Glutamatergic neuron (in vitro differentiated cells): Measurements from ENCODE around the gene ZC3H12C. TPM values are rescaled to one million over a fixed set of nuclear protein-coding genes. Genes with fewer than 3 reads are reported as not detected.

Experiments
- DNase-seq: peaks from one replicate; pipeline ENCODE4 v3.0.0; 2022
- H3K27ac Mint-ChIP-seq: one replicate; pipeline ENCODE4 v1.8.0; 2020; ENCODE audit warnings: mild to moderate bottlenecking, mixed read lengths, inconsistent platforms; ENCODE audit not compliant: unreplicated experiment
- H3K27me3 Mint-ChIP-seq: one replicate; pipeline ENCODE4 v1.8.0; 2020; ENCODE audit warnings: mild to moderate bottlenecking, moderate library complexity, mixed read lengths, inconsistent platforms; ENCODE audit not compliant: unreplicated experiment
- H3K36me3 Mint-ChIP-seq: one replicate; pipeline ENCODE4 v1.8.0; 2020; ENCODE audit warnings: mild to moderate bottlenecking, mixed read lengths, inconsistent platforms; ENCODE audit not compliant: unreplicated experiment
- H3K4me1 Mint-ChIP-seq: one replicate; pipeline ENCODE4 v1.8.0; 2020; ENCODE audit warnings: mild to moderate bottlenecking, low read depth, mixed read lengths, inconsistent platforms; ENCODE audit not compliant: unreplicated experiment
- H3K4me3 Mint-ChIP-seq: one replicate; pipeline ENCODE4 v1.8.0; 2020; ENCODE audit warnings: mild to moderate bottlenecking, mixed read lengths, inconsistent platforms; ENCODE audit not compliant: unreplicated experiment
- H3K9me3 Mint-ChIP-seq: one replicate; pipeline ENCODE4 v1.8.0; 2020; ENCODE audit warnings: mild to moderate bottlenecking, moderate library complexity, mixed read lengths, inconsistent platforms; ENCODE audit not compliant: unreplicated experiment
- CTCF ChIP-seq: fragments of 200-600 bp; sonication (generic); IDR thresholded peaks from one replicate; pipeline ENCODE4 v1.5.0; 2021; ENCODE audit not compliant: partially characterized antibody, unreplicated experiment
- total RNA-seq: library from RNA; stranded (reverse); fragmentation: NEBNext Ultra II Directional; extraction: Animal tissue kit (Norgen Biotek cat#: 25700); gene quantifications from one replicate; pipeline ENCODE4 v1.2.1, GENCODE V29; 2021; ENCODE audit not compliant: unreplicated experiment

Gene ZC3H12C
- total RNA-seq, 1 donor from 2014 or later: 60.6 TPM

DNA sequence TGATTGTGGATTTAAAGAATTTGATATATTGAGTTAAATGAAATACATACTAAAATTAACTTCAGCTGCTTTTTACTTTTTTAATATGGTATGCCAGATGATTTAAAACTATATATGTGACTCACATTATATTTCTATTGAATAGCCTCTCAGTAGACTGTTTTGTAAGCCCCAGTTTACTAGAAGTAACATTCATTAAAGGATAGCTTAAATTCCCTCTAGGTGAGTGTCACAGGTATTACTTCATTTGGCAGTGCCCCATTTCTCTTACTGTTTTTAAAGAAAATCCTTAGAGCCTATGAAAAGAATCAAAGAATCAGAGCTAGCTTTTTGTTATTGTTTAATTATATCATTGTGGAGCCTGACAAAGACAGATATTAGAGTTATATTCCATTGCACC lies 48.6 kb downstream of the ZC3H12C start:
- H3K27me3 Mint-ChIP-seq: peaks cover 2% of the 10 kb centered on the region
- DNase-seq: no peak
- H3K9me3 Mint-ChIP-seq: no peaks in the 10 kb centered on the region
- no peak overlapping the region for H3K27ac Mint-ChIP-seq
- H3K36me3 Mint-ChIP-seq: no peaks in the 10 kb centered on the region
- peaks cover 45% of the 10 kb centered on the region for H3K4me1 Mint-ChIP-seq
- peak overlapping the region; percentile 88 for H3K4me3 Mint-ChIP-seq
- TF ChIP-seq CTCF: no peak

DNA sequence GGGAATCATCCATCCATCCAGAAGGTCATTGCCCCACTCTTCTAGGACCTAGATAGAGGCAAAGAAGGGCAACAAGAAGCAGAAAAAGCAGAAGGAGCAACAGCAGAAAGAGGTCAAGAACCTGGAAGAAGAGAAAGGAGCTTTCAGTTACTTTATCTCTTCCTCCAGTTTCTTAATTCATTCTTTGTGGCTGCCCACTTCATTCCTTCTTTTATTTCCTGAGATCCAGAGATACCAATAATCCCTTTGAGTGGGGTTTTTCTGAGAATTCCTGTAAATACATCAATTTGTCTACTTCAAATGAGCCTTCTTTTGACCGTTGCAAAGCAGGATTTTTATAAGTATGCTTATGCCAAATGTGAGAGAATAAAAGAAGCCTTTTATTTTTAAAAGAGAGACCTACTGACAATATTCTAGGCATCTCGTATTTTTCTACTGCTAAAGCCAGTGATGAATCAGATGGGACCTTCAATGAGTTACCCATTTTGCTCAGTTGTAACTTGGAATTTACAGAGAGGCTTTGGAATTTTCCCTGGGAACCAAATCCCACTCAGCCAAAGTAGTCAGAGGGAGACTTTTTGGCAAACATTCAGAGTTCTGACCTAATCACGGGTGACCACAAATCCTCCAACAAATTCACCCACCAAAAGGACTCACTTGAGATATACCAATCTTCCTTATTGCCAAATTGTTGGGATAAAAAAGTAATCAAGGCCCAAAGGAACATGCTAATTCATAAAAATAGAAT lies 54.9 kb downstream of the ZC3H12C start:
- H3K9me3 Mint-ChIP-seq: no peaks in the 10 kb centered on the region
- no peak overlapping the region for H3K27ac Mint-ChIP-seq
- H3K27me3 Mint-ChIP-seq: peaks cover 4% of the 10 kb centered on the region
- no peak for TF ChIP-seq CTCF
- no peaks in the 10 kb centered on the region for H3K36me3 Mint-ChIP-seq
- DNase-seq: no peak
- peaks cover 54% of the 10 kb centered on the region for H3K4me1 Mint-ChIP-seq
- H3K4me3 Mint-ChIP-seq: peak overlapping the region; percentile 12

DNA sequence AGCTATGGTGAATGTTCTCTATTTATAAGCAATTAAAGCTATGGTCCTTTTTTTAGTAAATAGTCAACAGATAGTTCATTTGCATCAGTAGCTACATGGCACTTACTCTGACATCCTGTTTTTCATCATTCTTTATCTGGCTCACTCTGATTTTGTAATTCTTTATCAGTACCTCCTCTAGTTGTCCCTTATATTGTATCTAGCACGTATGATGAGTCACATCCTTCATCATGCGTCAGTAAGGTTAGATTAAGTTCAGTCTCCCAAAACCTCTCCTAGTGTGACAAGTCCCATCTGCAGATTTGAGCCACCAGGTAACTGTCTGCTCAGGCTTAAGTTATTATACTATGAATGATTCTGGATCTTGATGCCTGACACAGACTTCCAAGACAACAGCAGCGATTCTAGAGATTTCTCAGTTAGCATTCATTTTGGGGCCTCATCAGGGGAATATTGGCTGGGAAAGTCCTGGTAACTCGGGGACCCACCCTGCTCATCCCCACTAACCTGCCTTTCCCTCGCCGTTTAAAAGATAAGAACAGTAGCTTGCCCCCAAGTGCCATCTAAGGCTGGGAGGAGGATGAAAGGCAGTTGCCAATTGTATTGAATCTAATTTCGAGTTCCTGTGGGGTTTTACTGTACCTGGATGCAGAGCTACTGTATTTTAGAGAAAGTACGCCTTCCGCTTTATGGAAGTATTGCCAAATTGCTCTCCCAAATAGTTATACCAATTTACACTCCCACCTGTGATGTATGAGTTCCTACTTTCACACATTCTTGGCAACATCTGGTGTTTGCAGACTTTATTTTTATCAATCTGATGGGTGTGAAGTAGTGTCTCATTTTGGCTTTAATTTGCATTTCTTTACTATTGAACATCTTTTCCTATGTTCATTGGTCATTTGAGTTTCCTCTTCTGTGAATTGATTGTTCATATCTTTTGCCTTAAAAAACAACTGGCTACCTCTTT lies 55.9 kb downstream of the ZC3H12C start:
- Mint-ChIP-seq H3K27ac (peak overlapping the region; percentile 5), H3K27me3 (peaks cover 4% of the 10 kb centered on the region), H3K9me3 (no peaks in the 10 kb centered on the region), H3K36me3 (no peaks in the 10 kb centered on the region), H3K4me3 (peak overlapping the region; percentile 58), H3K4me1 (peaks cover 54% of the 10 kb centered on the region)
- DNase-seq: no peak
- TF ChIP-seq CTCF: no peak

DNA sequence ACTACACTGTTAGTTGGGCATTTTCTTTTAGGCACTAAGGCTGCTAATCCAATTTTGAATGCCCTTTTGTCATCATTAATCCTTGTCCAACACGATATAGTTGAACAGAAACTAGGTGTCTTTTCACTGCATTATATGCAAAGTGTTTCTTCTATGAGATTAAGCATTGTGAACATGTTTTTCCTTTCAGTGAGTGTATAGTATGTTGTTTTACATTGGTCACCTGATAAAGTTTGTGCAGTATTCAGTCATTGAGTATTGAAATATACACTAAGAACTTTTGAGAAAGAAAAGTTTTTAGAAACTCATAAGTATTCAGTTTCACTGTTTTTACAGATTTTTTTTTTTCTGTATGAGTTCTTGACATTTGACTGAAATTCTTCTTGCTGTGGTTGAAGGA lies 59.0 kb downstream of the ZC3H12C start:
- Mint-ChIP-seq H3K9me3 (no peaks in the 10 kb centered on the region), H3K36me3 (no peaks in the 10 kb centered on the region), H3K4me3 (no peak overlapping the region), H3K4me1 (peaks cover 32% of the 10 kb centered on the region), H3K27me3 (no peaks in the 10 kb centered on the region), H3K27ac (no peak overlapping the region)
- no peak for DNase-seq
- TF ChIP-seq CTCF: no peak
